Ureter (tissue), 1 donor: ENCODE results near the gene ANXA5. TPM values are rescaled to one million over a fixed set of nuclear protein-coding genes. Genes with fewer than 3 reads are reported as not detected.
A peak's percentile ranks its signal among the peaks of the same experiment; 100 is the strongest.
"Not testable (repeated sequence)": the region's sequence is repeated elsewhere in the genome, so short reads cannot be mapped to it uniquely, and the experiment has no call there.

Experiments
- DNase-seq: peaks from one replicate; pipeline ENCODE4 v3.0.0-alpha.2; 2020; ENCODE audit warnings: low spot score
- total RNA-seq: library from RNA; stranded (reverse); gene quantifications from one replicate; pipeline ENCODE4 v1.2.4, GENCODE V29; 2023
- donor health status: DM: yes; HTN: yes; CAD: no.

Gene ANXA5
- 141 TPM for total RNA-seq

- DNase-seq, result peak; percentile 89
These were observed at the start of gene ANXA5 for GRCh38 chr4:121696581-121697461. Gene ANXA5 (minus strand): TSS chr4:121696980. CDS start chr4:121696589, 391 bp downstream.

GRCh38 chr4:121742794-121743193 lies 46.0 kb upstream of the ANXA5 start:
- no peak for DNase-seq

- no peak for DNase-seq
These were observed 45.0 kb upstream of the ANXA5 start for GRCh38 chr4:121741751-121742150.

GRCh38 chr4:121740796-121741409 lies 44.1 kb upstream of the ANXA5 start:
- DNase-seq, result no peak

DNA sequence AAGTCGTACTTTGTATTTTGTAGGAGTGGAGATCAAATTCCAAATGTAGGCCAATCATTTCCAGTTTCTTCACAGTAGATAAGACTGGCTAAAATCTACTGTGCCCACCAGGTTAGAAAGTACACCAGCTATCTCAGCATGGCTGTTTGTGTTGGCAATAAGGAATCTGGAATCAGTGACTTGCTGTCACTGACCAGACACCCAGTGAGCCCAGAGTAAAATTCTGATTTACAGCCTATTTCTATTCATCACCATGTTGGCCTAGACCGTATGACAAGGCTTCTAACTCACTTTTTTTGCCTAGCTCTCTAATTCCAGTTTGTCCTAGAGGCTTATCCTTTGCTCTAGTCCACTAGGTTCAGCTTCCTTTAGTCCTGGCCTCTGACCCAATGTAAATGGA lies 42.8 kb upstream of the ANXA5 start:
- no peak for DNase-seq

DNA sequence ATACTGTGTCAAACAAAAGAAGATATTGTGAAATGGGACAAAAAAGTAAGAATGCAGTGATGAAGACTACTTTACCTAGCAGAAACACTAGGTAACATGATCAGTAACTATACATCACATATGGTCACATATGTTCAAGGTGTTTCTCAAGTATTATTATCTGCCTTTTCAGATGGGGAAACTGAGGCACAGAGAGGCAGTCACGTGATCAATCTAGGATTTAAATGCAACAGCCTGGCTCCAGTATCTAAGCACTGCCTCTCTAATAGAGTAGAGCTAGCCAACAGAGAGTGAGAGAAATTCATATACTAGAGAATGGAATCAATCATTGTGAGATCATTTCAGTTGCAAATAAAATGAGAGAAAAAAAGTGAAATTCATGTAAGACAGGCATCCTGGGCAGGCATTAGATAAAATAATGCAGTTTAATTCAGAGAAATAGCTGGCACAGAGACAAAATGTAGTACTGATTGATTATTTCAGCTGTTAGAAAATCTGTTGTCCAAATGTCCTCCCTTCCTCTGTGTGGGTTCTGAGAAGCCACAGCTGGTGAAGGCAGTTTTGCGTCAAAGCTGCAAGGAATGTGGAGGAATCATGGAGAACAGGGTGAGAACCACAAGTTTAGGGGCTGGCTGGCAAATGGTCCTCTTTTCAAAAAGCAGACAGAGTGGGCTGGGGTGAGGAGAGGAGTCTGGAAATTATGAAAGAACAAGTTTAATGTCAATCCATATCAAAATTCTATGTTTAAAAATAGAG lies 42.2 kb upstream of the ANXA5 start:
- DNase-seq, result no peak

DNA sequence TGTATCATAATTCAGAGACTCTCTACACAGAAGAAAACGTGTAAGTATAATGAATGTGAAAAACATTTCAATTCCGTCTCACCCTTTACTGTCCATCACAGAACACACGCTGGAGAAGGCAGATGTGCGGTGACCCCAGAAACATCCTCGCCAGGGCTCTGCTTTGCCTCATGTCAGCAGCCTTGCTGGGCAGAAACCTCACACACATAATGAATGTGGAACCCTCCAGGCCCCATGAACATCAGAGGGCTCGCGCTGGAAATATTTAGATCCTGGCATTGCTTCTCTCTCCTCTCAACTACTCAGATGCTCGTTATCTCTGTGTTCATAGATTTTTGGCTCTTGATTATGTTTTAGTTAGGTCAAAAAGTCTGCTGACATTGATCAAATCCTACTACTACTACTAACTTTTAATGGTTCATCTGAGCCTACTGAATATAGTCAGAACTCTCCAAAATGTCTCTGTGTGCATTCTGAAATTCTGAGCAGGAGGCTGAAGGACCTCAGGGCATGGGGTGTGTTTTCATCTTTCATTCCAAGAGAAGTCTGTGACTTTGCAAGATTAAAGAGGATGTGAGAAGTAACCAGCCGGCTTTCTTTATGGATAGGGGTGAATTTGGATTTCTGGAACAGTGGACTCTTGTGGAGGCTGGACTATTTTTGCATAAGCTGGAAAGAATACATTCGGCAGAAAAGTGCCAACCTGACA lies 41.2 kb upstream of the ANXA5 start:
- DNase-seq, result no peak

GRCh38 chr4:121736735-121737351 lies 40.1 kb upstream of the ANXA5 start:
- DNase-seq, result no peak

DNA sequence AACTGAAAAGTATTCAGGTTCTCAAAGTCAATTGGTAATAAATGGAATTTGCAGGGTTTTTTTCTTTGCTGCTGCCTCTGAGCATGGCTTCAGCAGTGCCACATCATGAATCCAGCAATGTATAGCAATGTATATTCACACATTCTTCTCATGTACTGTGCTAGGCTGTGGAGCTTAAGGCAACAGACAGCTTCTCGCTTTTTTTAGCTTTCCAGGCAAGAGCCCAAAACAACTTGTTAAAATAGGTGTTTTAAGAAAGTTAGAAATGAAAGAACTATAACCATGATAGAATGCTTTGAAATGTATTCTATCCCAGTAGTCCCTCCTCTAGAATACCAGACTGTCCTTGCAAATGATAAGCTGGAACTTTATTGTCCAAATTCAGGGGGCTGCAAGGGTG lies 37.8 kb upstream of the ANXA5 start:
- no peak for DNase-seq

GRCh38 chr4:121733942-121734341 lies 37.2 kb upstream of the ANXA5 start:
- no peak for DNase-seq

DNA sequence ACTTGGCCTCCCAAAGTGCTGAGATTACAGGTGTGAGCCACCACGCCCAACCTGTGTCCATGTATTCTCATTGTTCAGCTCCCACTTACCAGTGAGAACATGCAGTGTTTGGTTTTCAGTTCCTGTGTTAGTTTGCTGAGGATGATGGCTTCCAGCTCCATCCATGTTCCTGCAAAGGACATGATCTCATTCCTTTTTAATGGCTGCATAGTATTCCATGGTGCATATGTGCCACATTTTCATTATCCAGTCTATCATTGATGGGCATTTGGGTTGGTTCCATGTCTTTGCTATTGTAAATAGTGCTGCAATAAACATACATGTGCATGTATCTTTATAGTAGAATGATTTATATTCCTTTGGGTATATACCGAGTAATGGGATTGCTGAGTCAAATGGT lies 33.0 kb upstream of the ANXA5 start:
- DNase-seq, result not testable (repeated sequence)

GRCh38 chr4:121728798-121729226 lies 32.0 kb upstream of the ANXA5 start:
- no peak for DNase-seq

DNA sequence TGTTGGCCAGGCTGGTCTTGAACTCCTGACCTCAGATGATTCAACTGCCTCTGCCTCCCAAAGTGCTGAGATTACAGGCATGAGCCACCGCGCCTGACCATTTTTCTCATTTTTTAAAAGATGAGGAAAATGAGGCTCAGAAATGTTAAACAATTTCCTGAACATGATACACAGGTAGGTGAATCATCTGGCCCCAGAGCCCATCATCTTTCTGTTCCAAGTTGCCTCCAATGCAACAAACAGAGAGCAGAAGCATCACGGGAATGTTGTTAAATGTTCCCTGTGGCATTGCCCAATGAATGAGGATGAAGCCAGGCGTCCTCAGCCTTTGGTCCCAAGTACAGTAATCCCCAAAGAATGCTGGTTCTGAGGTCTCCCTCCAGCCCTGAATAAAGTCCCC lies 31.3 kb upstream of the ANXA5 start:
- DNase-seq, result no peak

- DNase-seq, result no peak
These were observed 30.0 kb upstream of the ANXA5 start for GRCh38 chr4:121726642-121727268.

- DNase-seq, result no peak
These were observed 27.9 kb upstream of the ANXA5 start for GRCh38 chr4:121724671-121725070.

GRCh38 chr4:121721700-121722099 lies 24.9 kb upstream of the ANXA5 start:
- no peak for DNase-seq

DNA sequence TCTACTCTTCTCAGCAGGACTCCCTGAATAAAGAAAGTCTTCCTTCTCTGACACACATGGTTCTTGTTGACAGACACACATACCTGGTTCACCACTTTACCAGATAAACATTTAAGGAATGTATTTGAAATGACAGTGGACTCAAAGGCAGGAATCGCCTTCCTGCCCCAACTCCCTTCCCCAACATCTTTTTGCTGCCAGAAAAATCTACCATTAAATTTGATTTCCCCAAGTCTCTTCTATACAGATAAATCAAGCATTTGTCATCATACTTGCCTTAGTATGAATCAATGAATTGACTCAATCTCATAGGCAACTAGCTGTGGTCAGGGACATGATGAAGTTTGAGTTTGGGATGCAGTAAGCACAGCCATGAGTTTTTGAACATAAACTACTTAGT lies 23.3 kb upstream of the ANXA5 start:
- no peak for DNase-seq

GRCh38 chr4:121717680-121718237 lies 21.0 kb upstream of the ANXA5 start:
- DNase-seq, result no peak

DNA sequence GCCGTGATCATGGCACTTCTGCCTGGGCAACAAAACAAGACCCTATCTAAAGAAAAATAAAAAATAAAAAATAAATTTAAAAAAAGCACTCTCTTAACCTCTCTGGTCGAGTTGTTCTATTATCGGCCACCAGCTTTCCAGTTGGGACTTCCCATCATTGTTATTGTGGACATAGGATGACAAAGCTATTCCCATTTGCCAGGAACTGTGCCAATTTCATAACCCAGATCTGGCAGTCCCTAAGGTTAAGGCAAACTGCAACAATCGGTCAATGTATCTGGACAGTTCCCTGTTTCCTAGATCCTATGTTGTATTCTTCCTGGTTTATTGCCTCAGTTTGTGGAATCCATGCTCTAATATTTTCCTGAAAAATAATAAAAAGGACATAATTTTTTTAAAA lies 17.8 kb upstream of the ANXA5 start:
- no peak for DNase-seq

DNA sequence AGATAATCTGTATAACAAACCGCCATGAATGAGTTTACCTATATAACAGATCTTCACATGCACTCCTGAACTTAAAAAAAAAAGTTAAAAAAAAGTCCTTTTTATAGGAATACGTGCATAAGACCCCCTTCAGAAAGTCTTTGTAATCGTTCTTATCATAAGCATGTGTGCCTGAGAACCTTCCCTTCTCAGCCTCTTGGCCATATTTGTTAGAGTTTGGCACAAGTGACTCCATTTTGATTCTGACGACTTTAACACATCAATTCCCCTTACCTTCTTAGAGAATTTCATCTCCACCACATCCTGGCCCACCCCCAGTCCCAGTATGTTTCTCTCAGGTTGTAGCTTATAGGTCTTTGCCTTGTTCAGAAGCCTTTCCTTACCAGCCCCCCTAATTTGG lies 16.0 kb upstream of the ANXA5 start:
- DNase-seq, result no peak
